ENCODE measurements around the gene UROS. TPM values are rescaled to one million over a fixed set of nuclear protein-coding genes. Genes with fewer than 3 reads are reported as not detected.

UROS gene
- polyA plus RNA-seq, 3 donors = 54.1 to 67.3 (median 57.8) TPM

DNA sequence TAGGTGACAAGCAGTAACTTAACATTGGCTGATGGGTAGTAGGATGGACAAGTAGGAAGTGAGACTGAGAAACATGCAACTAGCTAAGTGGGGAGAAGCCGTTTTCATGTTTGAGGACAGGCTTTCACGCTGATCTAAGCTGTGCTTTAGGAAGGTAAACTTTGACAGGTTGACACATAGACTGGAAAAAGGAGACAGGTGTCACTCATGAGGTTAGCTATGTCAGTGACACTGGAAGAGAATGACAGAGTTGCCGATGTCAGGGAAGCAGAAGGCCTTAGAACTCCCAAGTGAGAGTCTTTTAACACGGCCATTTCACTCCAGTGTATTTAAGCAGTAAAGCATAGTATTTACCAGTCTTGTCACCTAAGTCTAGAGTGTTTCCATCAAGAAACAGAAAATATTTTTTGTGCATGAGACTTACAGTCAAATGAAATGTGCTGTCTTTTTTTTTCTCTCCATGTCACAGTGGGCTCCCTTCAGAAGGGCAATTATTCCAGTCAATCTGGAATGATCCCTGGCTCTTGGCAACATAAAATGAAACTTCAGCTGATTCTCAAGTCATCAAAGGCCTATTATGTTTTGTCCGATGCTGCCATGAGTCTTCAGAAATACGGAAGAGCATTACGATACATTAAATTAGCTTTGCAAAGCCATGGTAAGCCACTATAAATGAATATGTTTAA is 82.9 kb downstream of the UROS start:
- no peak for DNase-seq (ENCODE audit: extremely low read depth in 1 of 11, low read depth in 9 of 11, low spot score in 4 of 11)

Other genes with a start within 250 kb of the UROS start
- not detected for gene TEX36, start 140.1 kb downstream of the UROS start, polyA plus RNA-seq (ENCODE audit: insufficient read length in 3 of 3)
- gene EDRF1, start 103.5 kb downstream of the UROS start, polyA plus RNA-seq (ENCODE audit: insufficient read length in 3 of 3) = 10 to 100 TPM; 32.9 to 49.5 (median 40.6) TPM
- gene MMP21, start 47.4 kb downstream of the UROS start, polyA plus RNA-seq (ENCODE audit: insufficient read length in 3 of 3) = under 1 TPM; 0.17 to 0.51 (median 0.26) TPM
- 100 to 1,000 TPM in 1 of 3 donors, 10 to 100 TPM in 2; 86.1 to 102 (median 91.9) TPM for gene BCCIP, start 288 bp upstream of the UROS start, polyA plus RNA-seq (ENCODE audit: insufficient read length in 3 of 3)
- gene DHX32, start 58.0 kb upstream of the UROS start, polyA plus RNA-seq (ENCODE audit: insufficient read length in 3 of 3) = 10 to 100 TPM; 21.7 to 25.8 (median 24.2) TPM
- gene FANK1, start 73.3 kb upstream of the UROS start, polyA plus RNA-seq (ENCODE audit: insufficient read length in 3 of 3) = 10 to 100 TPM in 1 of 3 donors, 1 to 10 TPM in 2; 8.2 to 11.0 (median 8.5) TPM

Data from renal cortex interstitium (tissue), 11 donors.